Glutamatergic neuron (in vitro differentiated cells): ENCODE data around the gene MYO1C. TPM values are rescaled to one million over a fixed set of nuclear protein-coding genes. Genes with fewer than 3 reads are reported as not detected.
A peak's percentile ranks its signal among the peaks of the same experiment; 100 is the strongest.

ENCODE experiments used
- DNase-seq: peaks from one replicate; pipeline ENCODE4 v3.0.0; 2022
- H3K27ac Mint-ChIP-seq: one replicate; pipeline ENCODE4 v1.8.0; 2020; ENCODE audit warnings: mild to moderate bottlenecking, mixed read lengths, inconsistent platforms; ENCODE audit not compliant: unreplicated experiment
- H3K27me3 Mint-ChIP-seq: one replicate; pipeline ENCODE4 v1.8.0; 2020; ENCODE audit warnings: mild to moderate bottlenecking, moderate library complexity, mixed read lengths, inconsistent platforms; ENCODE audit not compliant: unreplicated experiment
- H3K36me3 Mint-ChIP-seq: one replicate; pipeline ENCODE4 v1.8.0; 2020; ENCODE audit warnings: mild to moderate bottlenecking, mixed read lengths, inconsistent platforms; ENCODE audit not compliant: unreplicated experiment
- H3K4me1 Mint-ChIP-seq: one replicate; pipeline ENCODE4 v1.8.0; 2020; ENCODE audit warnings: mild to moderate bottlenecking, low read depth, mixed read lengths, inconsistent platforms; ENCODE audit not compliant: unreplicated experiment
- H3K4me3 Mint-ChIP-seq: one replicate; pipeline ENCODE4 v1.8.0; 2020; ENCODE audit warnings: mild to moderate bottlenecking, mixed read lengths, inconsistent platforms; ENCODE audit not compliant: unreplicated experiment
- H3K9me3 Mint-ChIP-seq: one replicate; pipeline ENCODE4 v1.8.0; 2020; ENCODE audit warnings: mild to moderate bottlenecking, moderate library complexity, mixed read lengths, inconsistent platforms; ENCODE audit not compliant: unreplicated experiment
- total RNA-seq: library from RNA; stranded (reverse); fragmentation: NEBNext Ultra II Directional; extraction: Animal tissue kit (Norgen Biotek cat#: 25700); gene quantifications from one replicate; pipeline ENCODE4 v1.2.1, GENCODE V29; 2021; ENCODE audit not compliant: unreplicated experiment
- TF ChIP-seq, protein P1 (sequence below): fragments of 200-600 bp; sonication (generic); IDR thresholded peaks from one replicate; pipeline ENCODE4 v1.5.0; 2021; ENCODE audit not compliant: partially characterized antibody, unreplicated experiment

MYO1C gene
- total RNA-seq, 1 donor from 2014 or later = 58.5 TPM

GRCh38 chr17:1521086-1521640 lies 28.7 kb upstream of the MYO1C start:
- Mint-ChIP-seq H3K4me1 (peaks cover 5% of the 10 kb centered on the region), H3K27ac (peak overlapping the region; percentile 85), H3K36me3 (no peaks in the 10 kb centered on the region), H3K4me3 (peak overlapping the region; percentile 42), H3K9me3 (peaks cover 2% of the 10 kb centered on the region), H3K27me3 (peaks cover 2% of the 10 kb centered on the region)
- TF ChIP-seq, protein P1, sequence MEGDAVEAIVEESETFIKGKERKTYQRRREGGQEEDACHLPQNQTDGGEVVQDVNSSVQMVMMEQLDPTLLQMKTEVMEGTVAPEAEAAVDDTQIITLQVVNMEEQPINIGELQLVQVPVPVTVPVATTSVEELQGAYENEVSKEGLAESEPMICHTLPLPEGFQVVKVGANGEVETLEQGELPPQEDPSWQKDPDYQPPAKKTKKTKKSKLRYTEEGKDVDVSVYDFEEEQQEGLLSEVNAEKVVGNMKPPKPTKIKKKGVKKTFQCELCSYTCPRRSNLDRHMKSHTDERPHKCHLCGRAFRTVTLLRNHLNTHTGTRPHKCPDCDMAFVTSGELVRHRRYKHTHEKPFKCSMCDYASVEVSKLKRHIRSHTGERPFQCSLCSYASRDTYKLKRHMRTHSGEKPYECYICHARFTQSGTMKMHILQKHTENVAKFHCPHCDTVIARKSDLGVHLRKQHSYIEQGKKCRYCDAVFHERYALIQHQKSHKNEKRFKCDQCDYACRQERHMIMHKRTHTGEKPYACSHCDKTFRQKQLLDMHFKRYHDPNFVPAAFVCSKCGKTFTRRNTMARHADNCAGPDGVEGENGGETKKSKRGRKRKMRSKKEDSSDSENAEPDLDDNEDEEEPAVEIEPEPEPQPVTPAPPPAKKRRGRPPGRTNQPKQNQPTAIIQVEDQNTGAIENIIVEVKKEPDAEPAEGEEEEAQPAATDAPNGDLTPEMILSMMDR = no peak
- no peak for DNase-seq

DNA sequence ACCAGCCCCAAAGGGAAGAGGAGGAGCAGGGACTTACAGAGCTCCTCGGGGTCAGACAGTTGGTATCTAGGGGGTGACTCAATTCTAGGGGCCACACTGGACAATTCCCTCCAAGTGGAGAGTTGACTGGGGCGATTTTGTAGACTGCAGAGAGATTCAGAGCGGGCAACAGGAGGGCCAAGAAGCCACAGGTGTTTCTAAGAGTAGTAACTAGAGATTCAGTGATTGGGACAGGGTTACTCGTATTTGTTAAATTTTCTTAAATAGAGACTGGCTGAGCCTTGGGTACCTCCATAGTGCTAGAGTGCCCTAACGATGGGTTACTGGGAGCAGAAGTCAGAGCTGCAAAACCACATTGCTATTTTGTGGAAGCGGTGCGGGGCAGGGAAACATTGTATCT lies 27.2 kb upstream of the MYO1C start:
- H3K36me3 Mint-ChIP-seq = no peaks in the 10 kb centered on the region
- TF ChIP-seq, protein P1 = no peak
- H3K9me3 Mint-ChIP-seq = peaks cover 2% of the 10 kb centered on the region
- no peak overlapping the region for H3K27ac Mint-ChIP-seq
- H3K27me3 Mint-ChIP-seq = peaks cover 2% of the 10 kb centered on the region
- H3K4me1 Mint-ChIP-seq = peaks cover 10% of the 10 kb centered on the region
- H3K4me3 Mint-ChIP-seq = no peak overlapping the region
- DNase-seq = no peak

- no peaks in the 10 kb centered on the region for H3K36me3 Mint-ChIP-seq
- DNase-seq = no peak
- H3K9me3 Mint-ChIP-seq = peaks cover 2% of the 10 kb centered on the region
- TF ChIP-seq, protein P1 = no peak
- peaks cover 10% of the 10 kb centered on the region for H3K4me1 Mint-ChIP-seq
- no peak overlapping the region for H3K27ac Mint-ChIP-seq
- peak overlapping the region; percentile 20 for H3K4me3 Mint-ChIP-seq
- H3K27me3 Mint-ChIP-seq = peaks cover 2% of the 10 kb centered on the region
Observed at GRCh38 chr17:1518410-1518809, 25.9 kb upstream of the MYO1C start.

- Mint-ChIP-seq H3K36me3 (no peaks in the 10 kb centered on the region), H3K4me3 (peak within 1 kb of the TSS; percentile 88), H3K4me1 (peaks cover 9% of the 10 kb centered on the region), H3K27me3 (peaks cover 2% of the 10 kb centered on the region), H3K9me3 (peaks cover under 1% of the 10 kb centered on the region), H3K27ac (peak within 1 kb of the TSS; percentile 71)
- DNase-seq = peak; percentile 97
- TF ChIP-seq, protein P1 = no peak
Observed at GRCh38 chr17:1516388-1517161, 24.1 kb upstream of the MYO1C start, which contains the start of gene INPP5K. Gene INPP5K, minus strand, starts transcription at chr17:1516612. Its CDS starts 113 bp downstream, at chr17:1516499.

- TF ChIP-seq, protein P1 = peak; percentile 8
Observed at GRCh38 chr17:1515640-1516387, 23.3 kb upstream of the MYO1C start.

More at GRCh38 chr17:1515640-1516387, 23.3 kb upstream of the MYO1C start:
- no peaks in the 10 kb centered on the region for H3K36me3 Mint-ChIP-seq
- DNase-seq = no peak
- H3K4me1 Mint-ChIP-seq = peaks cover 5% of the 10 kb centered on the region
- H3K9me3 Mint-ChIP-seq = no peaks in the 10 kb centered on the region
- peak overlapping the region; percentile 71 for H3K27ac Mint-ChIP-seq
- peak overlapping the region; percentile 88 for H3K4me3 Mint-ChIP-seq
- H3K27me3 Mint-ChIP-seq = peaks cover 2% of the 10 kb centered on the region
